Ramos (cell line): ENCODE results near the gene ARL8A.
"Not testable (repeated sequence)": the region's sequence is repeated elsewhere in the genome, so short reads cannot be mapped to it uniquely, and the experiment has no call there.

Experiments
- in situ Hi-C: fragments of 300-500 bp; cut with MboI; formaldehyde crosslinking; loops from one replicate; pipeline ENCODE4 v1.14.3; 2022; ENCODE audit warnings: low sequenced_read_pairs; ENCODE audit not compliant: unreplicated experiment

The ARL8A gene

DNA sequence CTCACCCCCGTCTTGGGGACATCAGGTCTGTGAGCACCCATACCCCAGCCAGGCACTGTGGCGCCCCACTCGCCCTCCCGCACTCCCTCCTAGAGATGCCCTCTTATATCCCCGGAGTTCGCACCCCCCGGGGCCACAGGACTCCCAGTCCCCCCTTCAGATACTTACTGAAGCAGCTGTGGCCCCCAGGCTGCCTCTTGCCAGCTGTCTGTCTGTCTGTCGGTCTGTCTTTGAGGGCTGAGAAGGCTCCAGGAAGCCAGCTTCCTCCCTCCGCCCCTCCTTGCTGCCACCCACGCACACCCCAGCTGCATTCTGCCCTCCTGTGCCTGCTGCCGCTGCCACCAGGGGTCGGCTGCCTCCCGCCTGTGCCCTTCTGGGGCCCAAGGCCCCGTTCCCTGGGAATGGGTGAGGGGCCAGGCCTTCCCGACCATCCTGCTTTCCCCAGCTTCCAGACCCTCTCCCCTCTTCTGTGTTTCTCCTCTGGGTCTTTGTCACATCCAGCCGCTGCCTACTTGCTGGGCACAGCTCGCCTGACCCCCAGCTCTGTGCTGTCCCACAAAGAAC lies 15.9 kb upstream of the ARL8A start, which contains the start of gene PTPN7:
Gene PTPN7, minus strand, starts transcription at position 226 of the 564 bp plus-strand sequence. CDS start 1,200 bp downstream, outside the sequence.
- in situ Hi-C loops = no loop called here

DNA sequence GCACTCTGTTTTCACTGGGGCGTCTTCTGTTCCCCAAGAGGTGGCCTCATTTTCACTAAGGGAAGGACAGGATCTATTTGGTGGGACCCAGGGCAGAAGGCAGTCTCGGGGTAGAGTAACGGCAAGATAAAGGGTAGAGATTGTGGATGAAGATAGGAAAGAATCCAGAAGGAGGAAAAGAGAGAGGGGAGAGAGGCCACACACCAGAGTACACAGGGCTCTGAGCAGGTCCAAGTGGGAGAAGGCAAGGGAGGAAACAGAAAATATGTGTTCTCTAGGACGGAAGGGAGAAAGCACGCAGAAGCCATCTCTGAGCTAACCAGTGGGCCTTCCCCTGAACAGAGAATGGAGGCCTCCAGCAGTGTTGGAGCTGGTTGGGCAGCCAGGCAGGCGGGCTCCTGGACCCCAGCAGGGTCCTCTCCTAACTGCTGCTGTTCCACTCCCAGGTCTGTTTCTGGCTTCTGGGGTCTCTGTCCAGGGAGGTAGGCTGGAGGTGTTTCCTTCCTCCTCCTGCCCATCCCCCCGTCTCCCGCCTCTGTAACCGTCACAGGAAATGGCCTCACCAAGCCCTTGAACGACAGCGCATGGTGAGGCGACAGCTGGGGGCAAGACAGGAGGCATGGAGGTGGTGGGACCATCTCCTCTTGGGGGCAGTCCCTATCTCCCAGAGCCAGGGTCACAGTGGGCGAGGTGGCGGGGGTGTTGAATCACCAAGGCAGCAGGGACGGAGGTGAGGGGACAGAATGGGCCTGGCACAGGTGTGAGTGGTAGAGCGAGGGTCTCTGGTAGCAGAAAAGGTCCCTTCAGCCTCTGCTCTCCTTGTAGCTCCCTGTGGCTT lies 15.2 kb upstream of the ARL8A start:
- in situ Hi-C loops = no loop called here

DNA sequence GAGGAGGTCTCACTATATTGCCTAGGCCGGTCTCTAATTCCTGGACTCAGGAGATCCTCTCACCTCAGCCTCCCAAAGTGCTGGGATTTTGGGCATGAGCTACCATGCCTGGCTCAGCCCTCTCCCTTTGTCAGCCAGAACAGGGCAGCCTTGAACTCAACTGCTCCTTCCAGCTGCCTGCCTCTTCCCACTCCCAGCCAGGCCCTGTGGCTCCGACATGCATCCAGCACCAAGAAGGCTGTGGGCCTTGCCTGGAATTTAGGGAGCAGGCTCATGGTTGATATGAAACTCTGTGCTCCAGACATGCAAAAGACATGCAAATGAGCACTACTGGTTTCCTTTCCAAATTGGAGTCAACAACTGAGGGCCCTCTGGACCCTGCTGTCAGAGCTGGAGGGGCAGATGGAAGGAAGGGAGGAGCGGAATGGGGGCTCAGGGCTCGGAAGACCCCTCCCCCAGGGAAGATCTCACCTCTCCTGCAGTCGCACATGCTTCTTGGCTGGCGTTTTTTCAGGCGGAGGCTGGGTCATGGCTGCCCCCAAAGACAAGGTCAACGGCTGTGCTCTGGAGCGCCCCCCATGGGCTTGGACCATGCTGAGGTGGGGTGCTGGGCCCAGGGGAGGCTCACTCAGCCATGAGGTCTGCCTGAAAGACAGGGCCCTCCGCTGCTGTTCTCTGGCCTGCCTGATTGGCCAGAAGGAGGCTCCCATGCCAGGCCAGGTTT lies 14.4 kb upstream of the ARL8A start:
- in situ Hi-C loops = no loop called here

DNA sequence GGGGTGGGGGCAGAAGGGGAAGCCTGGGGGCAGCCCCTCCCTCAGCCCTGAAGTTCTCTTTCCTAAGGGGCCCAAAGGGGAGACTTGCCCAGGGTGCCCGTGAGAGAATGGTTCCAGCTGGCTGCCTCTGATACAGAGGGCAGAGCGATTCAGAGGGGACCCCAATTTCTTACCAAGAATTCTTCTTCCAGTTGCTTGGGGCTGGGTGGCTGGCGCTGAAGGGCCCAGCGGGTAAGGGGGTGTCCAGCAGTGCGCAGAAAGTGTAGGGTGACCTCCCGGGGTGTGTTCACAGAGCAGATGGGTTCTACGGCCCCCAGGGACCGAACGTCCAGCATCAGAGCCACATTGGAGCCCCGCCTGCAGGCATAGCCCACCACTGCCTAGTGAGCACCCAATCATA lies 13.4 kb upstream of the ARL8A start:
- in situ Hi-C loops = no loop called here

DNA sequence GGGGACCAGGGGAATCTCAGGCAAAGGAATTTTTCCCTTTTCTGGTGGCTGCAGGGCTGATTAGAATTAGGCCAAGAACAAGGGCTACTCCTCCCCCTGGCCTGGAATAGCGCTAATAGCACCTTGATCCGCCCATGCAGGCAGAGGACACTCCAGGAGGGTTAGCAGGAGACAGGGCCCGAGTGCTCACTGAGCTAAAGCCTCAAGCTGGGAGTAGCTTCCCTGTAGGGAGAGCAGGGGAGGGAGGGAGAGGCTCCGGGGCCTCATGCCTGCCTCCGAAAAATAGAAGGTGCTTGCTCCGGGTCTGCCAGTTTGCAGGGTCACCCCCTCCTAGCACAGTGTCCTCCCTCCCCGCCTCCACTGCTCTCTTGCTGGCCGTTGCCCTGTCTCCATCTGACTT lies 12.1 kb upstream of the ARL8A start:
- in situ Hi-C loops = no loop called here

DNA sequence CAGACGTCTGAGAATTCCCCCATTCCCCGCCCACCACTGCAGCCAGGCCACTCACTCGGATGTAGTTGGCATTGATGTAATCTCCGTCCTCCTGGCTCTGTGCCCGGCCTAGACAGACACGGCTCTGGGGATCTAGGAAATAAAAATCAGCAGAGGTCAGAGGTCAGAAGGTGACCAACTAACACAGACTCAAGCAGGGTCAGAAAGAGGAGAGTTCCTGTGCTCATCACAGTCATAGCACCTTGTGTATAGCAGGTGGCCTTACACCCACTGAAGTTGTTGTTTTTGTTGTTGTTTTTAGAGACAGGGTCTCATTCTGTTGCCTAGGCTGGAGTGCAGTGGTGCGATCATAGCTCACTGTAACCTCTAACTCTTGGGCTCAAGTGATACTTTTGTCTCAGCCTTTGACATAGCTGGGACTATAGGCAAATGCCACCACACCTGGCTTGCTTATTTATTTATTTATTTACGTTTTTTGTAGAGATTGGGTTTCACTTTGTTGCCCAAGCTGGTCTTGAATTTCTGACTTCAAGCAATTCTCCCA lies 11.0 kb upstream of the ARL8A start:
- in situ Hi-C loops = no loop called here

DNA sequence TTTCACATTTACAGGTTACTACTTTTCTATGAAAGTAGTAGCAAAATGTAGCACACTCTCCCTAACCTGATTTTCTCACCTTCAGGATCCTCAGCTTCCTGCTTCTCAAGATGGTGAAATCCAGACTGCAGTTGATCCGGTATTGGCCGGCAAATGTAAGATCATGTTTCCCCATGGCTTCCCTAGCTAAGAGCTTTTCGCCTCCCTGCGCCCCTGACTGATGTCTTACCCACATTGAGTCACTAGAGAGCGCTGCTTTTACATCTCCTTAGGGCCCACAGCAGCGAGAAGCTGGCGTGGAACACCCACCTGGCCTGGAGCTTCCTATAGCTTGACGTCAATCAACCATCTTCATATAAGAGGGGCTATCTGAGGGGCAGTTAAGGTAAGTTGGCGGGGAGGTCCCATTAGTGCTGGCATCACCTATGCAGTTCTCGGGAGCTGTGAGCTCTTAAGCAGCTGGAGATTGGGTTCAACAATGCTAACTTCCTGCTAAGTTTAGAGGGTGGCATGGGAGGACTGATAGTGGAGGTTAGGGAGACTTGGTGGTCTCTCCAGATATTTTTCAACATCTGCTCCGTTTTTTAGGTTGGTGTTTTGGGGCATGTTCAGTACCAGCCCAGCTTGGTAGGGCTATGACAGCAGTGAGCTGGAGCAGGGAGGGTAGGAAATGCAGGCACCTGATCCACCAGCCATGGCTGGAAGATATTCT lies 10.4 kb upstream of the ARL8A start:
- in situ Hi-C loops = no loop called here

DNA sequence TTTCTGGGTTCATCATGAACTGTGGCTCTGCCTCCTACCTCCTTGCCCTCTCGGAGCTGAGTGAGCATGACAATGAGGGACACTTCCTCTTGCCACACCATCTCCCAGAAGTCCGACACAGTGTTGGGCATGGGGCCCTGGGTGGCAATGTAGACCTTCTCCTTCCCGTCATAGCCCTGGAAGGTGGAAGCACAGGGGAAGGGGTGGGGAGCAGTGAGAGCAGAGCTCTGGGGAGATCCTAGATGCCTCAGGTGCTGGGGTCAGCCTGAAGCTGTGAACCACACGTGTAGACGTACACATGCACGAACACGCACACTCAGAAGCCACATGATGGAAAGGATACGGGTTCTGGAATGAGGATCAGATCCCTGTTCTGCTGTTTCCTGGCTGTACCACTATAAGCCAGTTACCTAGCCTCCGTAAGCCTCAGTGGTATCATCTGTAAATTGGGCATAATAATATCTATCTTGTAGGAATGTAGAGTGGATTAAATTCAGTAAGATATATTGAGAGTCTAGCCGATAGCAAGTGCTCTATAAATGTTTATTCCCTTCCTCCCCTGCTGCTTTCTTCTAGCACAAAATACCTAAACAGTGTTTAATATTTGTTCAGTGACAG lies 9.7 kb upstream of the ARL8A start:
- in situ Hi-C loops = no loop called here

DNA sequence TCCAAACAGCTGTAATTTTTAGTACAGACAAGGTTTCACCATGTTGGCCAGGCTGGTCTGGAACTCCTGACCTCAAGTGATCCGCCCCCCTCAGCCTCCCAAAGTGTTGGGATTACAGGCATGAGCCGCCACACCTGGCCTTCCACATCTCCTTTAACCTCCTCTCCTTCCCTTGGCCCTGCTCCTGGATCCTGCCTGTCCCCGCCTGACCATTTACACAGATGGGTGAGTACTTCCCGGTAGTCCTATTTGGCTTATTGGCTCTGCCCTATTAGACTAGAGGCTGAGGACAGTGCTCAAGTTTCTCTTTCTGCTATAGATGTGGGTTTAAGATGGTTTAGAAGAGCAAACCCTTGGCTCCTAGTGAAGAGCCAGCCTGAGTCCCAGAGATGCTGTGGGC lies 8.7 kb upstream of the ARL8A start:
- in situ Hi-C loops = no loop called here

DNA sequence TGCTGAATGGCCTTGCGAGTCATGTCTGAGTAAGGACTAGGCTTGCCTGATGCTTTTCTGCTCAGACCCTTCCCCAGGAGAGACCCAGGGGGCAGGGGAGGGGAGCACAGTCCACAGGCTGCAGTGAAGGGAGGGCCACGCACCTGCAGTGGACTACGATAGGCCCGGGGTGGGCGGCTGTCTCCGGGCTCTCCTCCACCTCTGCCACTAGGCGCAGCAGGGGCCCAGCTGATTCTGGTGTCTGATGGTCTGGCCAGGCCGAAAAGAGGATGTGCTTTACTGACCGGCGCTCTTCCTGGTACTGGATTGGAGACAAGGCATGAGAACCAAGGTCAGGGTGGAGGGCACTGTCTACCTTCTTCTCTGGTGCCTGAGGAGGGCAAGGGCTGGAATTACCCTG lies 7.9 kb upstream of the ARL8A start:
- in situ Hi-C loops = no loop called here

DNA sequence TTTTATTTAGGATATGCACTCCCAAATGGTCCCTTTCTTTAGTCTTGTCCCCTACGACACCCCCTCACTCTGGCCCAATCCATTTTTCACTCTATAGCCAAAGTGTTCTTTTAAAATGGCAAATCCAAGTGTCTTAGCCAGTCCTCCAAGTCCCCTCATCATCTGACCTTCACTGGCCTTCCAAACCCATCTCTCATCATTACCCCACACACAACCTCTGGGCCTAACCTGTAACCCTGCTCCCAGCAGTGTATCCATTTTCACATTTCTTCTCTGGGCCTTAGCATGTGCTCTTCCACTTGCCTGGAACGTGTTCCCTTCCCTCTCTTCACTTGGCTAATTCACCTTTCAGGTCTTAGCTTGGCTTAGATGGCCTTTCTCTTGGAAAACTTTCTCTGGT lies 6.5 kb upstream of the ARL8A start:
- in situ Hi-C loops = no loop called here

DNA sequence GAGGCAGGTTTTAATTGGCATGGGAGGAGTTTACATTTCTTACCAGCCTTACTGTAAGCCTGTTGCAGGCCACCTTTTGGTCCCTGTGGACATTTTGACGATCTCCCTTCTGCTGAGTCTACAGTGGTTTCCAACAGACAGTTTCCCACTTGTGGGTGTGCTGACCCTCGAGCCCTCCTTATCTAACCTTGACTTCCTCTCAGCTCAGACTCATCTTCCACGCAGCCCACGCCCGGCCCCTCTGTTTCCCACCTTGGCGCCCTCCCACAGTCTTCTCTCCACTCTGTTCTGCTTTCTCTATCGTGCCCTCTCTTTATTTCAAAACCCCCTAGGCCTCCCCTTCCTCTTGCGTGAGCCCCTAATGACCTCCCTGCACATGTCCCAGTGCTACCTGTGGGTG lies 6.1 kb upstream of the ARL8A start:
- in situ Hi-C loops = no loop called here

DNA sequence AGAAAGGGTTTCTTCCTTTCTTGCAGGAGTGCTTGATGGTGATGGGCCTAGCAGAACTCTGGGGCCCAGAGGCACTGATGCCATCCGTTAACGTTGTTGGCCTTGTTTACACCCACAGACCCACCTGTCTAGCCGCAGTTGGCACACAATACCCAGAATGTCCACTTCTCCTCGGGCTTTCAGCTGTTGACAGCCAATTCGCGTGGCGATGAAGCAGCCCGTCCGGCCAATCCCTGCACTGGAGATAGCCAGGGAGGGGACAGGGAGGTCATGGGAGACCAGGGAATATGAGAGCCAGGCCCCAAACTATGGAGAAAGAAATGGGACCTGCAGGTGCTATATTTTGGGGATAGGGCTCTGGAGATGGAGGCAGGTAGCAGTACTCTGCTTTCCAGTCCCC lies 5.7 kb upstream of the ARL8A start:
- in situ Hi-C loops = no loop called here

DNA sequence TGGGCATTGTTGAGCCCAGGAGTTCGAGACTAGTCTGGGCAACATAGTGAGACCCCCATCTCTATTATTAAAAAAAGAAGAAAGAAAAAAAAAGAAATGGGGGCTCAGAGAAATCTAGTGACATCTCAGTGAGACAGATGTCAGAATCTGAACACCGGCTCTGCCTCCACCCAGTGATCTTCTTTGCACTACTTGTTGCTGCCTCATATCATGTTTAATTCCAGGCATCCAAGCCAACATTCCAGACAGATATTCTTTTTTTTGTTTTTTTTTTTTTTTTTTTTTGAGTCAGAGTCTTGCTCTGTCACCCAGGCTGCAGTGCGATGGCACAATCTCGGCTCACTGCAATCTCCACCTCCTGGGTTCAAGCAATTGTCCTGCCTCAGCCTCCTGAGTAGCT lies 5.0 kb upstream of the ARL8A start:
- in situ Hi-C loops = no loop called here

DNA sequence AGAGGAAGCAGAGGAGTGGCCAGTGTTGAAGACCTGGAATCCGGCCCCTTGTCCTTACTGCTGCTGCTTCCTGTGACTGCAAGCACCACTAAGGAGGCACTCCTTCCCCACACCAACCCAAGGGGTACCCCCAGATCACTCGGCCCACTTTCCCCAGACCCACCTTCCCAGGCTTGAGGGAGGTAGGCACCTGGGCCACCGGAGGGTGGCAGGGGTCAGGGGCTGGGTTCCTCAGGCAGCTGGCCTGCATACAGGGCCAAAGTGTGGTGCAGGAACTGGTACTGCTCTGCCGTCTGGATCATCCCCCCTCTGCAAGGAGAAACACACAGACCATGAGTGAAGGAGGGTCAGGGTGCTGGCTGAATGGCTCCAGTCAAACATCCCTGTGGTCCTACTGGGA lies 3.9 kb upstream of the ARL8A start:
- in situ Hi-C loops = no loop called here

DNA sequence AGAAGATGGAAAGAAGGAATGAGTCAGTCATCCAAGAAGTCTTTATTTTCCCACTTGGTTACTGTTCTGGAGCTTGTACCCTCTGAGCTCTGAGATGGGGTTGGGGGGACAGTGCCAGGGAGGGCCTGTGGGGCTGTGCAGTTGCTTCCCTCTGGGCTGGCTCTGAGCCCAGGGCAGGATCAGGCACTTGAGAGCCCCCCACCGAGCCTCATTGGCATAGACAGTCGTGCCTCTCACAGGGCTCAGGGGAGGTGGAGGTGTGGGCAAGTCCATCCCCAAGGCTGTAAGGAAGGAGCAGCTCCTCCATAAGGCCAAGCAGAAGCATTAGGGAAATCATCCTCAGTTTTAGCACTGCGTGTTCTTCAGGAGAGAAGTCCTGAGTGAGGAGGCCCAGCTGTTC lies 2.5 kb upstream of the ARL8A start:
- in situ Hi-C loops = no loop called here

DNA sequence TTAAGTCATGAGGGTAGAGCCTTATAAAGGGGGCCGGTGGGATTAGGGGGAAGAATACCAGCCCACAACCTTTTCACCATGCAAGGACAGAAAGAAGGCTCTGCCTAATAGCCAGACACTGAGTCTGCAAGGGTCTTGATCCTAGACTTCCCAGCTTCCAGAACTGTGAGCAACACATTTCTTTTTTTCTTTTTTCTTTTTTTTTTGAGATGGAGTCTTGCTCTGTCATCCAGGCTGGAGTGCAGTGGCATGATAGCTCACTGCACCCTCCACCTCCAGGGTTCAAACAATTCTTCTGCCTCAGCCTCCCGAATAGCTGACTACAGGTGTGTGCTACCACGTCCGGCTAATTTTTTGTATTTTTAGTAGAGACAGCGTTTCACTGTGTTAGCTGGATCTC lies 1.7 kb upstream of the ARL8A start:
- in situ Hi-C loops = no loop called here

DNA sequence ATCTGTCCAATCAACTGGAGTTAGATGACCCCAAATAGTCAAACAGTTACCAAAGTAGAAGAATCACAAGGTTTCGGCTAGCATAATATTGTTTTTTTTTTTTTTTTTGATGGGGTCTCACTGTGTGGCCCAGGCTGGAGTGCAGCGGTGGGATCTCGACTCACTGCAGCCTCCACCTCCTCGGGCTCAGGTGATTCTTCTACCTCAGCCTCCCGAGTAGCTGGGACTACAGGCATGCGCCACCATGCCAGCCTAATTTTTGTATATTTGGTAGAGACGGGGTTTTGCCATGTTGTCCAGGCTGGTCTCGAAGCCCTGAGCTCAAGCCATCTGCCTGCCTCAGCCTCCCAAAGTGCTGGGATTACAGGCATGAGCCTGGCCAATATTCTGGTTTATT lies 1.2 kb upstream of the ARL8A start:
- in situ Hi-C loops = not testable (repeated sequence)

DNA sequence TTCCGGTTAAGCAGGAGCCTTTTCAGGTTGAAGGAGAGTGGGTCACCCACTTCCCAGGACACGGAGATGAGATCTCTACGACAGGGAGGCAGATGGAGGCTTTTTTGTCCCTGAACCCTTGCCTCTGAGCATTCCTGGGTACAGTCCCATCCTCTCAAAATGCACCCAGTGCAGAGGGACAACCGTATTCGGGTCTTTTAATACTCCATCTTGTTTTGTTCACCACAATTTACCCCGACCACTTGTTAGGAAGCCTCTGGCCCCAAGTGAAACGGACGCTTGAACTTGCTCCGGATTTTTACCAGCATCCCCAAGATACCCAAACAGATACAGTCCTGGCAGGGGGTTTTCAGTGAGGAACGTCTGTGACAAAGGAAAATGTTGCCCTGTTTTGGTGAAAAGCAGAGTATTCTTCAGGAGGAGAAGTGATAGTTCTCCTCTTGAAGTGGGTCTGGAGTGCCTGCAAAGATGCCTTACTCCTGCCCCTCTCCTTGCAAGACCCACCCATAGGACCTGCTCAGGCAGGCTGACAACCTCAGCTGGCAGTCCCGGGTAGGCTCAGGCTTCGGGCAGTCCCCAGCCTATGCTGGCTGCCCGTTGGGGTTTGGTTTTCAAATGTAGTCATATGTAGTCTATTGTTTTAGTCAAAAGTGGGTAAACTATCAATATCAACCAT lies 669 bp upstream of the ARL8A start:
- in situ Hi-C loops = no loop called here
